Natural killer cell (primary cell): Measurements from ENCODE around the gene FAM72C. TPM values are rescaled to one million over a fixed set of nuclear protein-coding genes. Genes with fewer than 3 reads are reported as not detected.
"Not testable (repeated sequence)": the region's sequence is repeated elsewhere in the genome, so short reads cannot be mapped to it uniquely, and the experiment has no call there.

Experiments
- ATAC-seq, 3 donors: fragments of 150-1000 bp in 2 of 3; fragments of 200-7000 bp in 1 of 3; cut with Tn5 transposase; 1 replicate in 1 of 3; 2 replicates in 2 of 3; pipeline ENCODE4 v1.10.0; 2021; ENCODE audit warnings: mild to moderate bottlenecking in 2 of 3, moderate library complexity in 2 of 3
- DNase-seq, 2 donors: peaks; one replicate each; pipeline versions ENCODE4 v3.0.0 to v3.0.0-alpha.2; 2013 to 2021; ENCODE audit warnings: mixed read lengths in 1 of 2
- H3K27ac ChIP-seq: one replicate; pipeline ENCODE4 v1.5.1; 2013; ENCODE audit warnings: mild to moderate bottlenecking, low read length
- H3K27me3 ChIP-seq: one replicate; pipeline ENCODE4 v1.6.1; 2013; ENCODE audit warnings: low read length; ENCODE audit not compliant: control insufficient read depth, insufficient read depth
- H3K36me3 ChIP-seq: one replicate; pipeline ENCODE4 v1.6.1; 2013; ENCODE audit warnings: low read length; ENCODE audit not compliant: control insufficient read depth, insufficient read depth
- H3K4me1 ChIP-seq: one replicate; pipeline ENCODE4 v1.6.1; 2013; ENCODE audit warnings: low read length; ENCODE audit not compliant: control insufficient read depth, insufficient read depth
- H3K4me3 ChIP-seq: one replicate; pipeline ENCODE4 v1.5.1; 2013; ENCODE audit warnings: low read length
- H3K9me3 ChIP-seq: one replicate; pipeline ENCODE4 v1.6.1; 2013; ENCODE audit warnings: low read length; ENCODE audit not compliant: control insufficient read depth, insufficient read depth
- H3K27ac Mint-ChIP-seq, 2 donors: one replicate each; pipeline ENCODE4 v1.8.0; 2022; ENCODE audit warnings: mild to moderate bottlenecking in 2 of 2, mixed read lengths in 2 of 2, moderate library complexity in 1 of 2
- H3K27me3 Mint-ChIP-seq, 2 donors: one replicate each; pipeline ENCODE4 v1.8.0; 2022; ENCODE audit warnings: low read depth in 2 of 2, mixed read lengths in 2 of 2
- H3K36me3 Mint-ChIP-seq: one replicate; pipeline ENCODE4 v1.8.0; 2022; ENCODE audit warnings: mixed read lengths
- H3K4me1 Mint-ChIP-seq, 2 donors: one replicate each; pipeline ENCODE4 v1.8.0; 2022; ENCODE audit warnings: mixed read lengths in 2 of 2
- H3K4me3 Mint-ChIP-seq: one replicate; pipeline ENCODE4 v1.8.0; 2022; ENCODE audit warnings: mild to moderate bottlenecking, moderate library complexity, mixed read lengths
- H3K9me3 Mint-ChIP-seq, 2 donors: one replicate each; pipeline ENCODE4 v1.8.0; 2022; ENCODE audit warnings: mixed read lengths in 2 of 2
- WGBS: methylation state at CpG from one replicate; pipeline ENCODE4 v1.1.7; 2013; ENCODE audit warnings: missing lambda C conversion rate; ENCODE audit not compliant: insufficient coverage; 5-methylcytosine and 5-hydroxymethylcytosine counted together
- intact Hi-C: fragments of 100-400 bp; cut with micrococcal nuclease; formaldehyde crosslinking; loops from one replicate; pipeline ENCODE4 v1.14.2; 2022
- total RNA-seq, 4 donors: library from RNA; stranded (reverse); fragments of 120-200 nt in 1 of 4; gene quantifications; one replicate each; pipeline versions ENCODE4 v1.2.3 to v1.2.4, GENCODE V29; 2013 to 2022

Gene FAM72C
- total RNA-seq, 3 donors from 2014 or later (not counting 1 experiment from before 2014, with no cell fraction given): 0.18 to 0.19 TPM; not detected in 1

- H3K4me1 ChIP-seq, H3K9me3 ChIP-seq, H3K27ac ChIP-seq, intact Hi-C loops, H3K9me3 Mint-ChIP-seq, H3K36me3 ChIP-seq, H3K27me3 ChIP-seq, H3K27me3 Mint-ChIP-seq, H3K4me3 Mint-ChIP-seq, H3K4me1 Mint-ChIP-seq, DNase-seq, H3K27ac Mint-ChIP-seq, ATAC-seq, H3K36me3 Mint-ChIP-seq, H3K4me3 ChIP-seq: not testable (repeated sequence)
- no CpG with 5 or more reads among the region's 4 CpGs for WGBS
These were observed 18.9 kb upstream of the FAM72C start for GRCh38 chr1:143990699-143991098.

- no CpG with 5 or more reads among the region's 1 CpG for WGBS
- H3K4me3 ChIP-seq, H3K9me3 ChIP-seq, H3K36me3 Mint-ChIP-seq, H3K27me3 ChIP-seq, H3K27ac Mint-ChIP-seq, H3K4me1 ChIP-seq, H3K27ac ChIP-seq, H3K27me3 Mint-ChIP-seq, H3K36me3 ChIP-seq, DNase-seq, H3K4me3 Mint-ChIP-seq, H3K9me3 Mint-ChIP-seq, intact Hi-C loops, H3K4me1 Mint-ChIP-seq, ATAC-seq: not testable (repeated sequence)
These were observed 17.9 kb upstream of the FAM72C start for GRCh38 chr1:143989719-143990118.

- H3K4me1 Mint-ChIP-seq, H3K27ac Mint-ChIP-seq, ATAC-seq, H3K4me3 Mint-ChIP-seq, DNase-seq, H3K9me3 ChIP-seq, H3K36me3 Mint-ChIP-seq, H3K27me3 Mint-ChIP-seq, H3K36me3 ChIP-seq, H3K27me3 ChIP-seq, H3K4me1 ChIP-seq, H3K27ac ChIP-seq, intact Hi-C loops, H3K4me3 ChIP-seq, H3K9me3 Mint-ChIP-seq: not testable (repeated sequence)
- no CpG with 5 or more reads among the region's 4 CpGs for WGBS
These were observed 17.6 kb upstream of the FAM72C start for GRCh38 chr1:143989427-143989712.

- DNase-seq, intact Hi-C loops, H3K4me1 ChIP-seq, H3K4me3 ChIP-seq, H3K36me3 ChIP-seq, ATAC-seq, H3K27me3 ChIP-seq, H3K9me3 ChIP-seq, H3K27ac ChIP-seq, H3K4me3 Mint-ChIP-seq, H3K9me3 Mint-ChIP-seq, H3K4me1 Mint-ChIP-seq, H3K27ac Mint-ChIP-seq, H3K36me3 Mint-ChIP-seq, H3K27me3 Mint-ChIP-seq: not testable (repeated sequence)
- WGBS: no CpG with 5 or more reads among the region's 10 CpGs
These were observed 17.0 kb upstream of the FAM72C start for GRCh38 chr1:143988602-143989426.

- H3K27me3 ChIP-seq, H3K27ac Mint-ChIP-seq, H3K4me1 Mint-ChIP-seq, H3K9me3 Mint-ChIP-seq, H3K27ac ChIP-seq, DNase-seq, intact Hi-C loops, H3K27me3 Mint-ChIP-seq, H3K4me3 ChIP-seq, H3K9me3 ChIP-seq, H3K4me3 Mint-ChIP-seq, H3K4me1 ChIP-seq, ATAC-seq, H3K36me3 Mint-ChIP-seq, H3K36me3 ChIP-seq: not testable (repeated sequence)
- no CpG with 5 or more reads among the region's 1 CpG for WGBS
These were observed 16.1 kb upstream of the FAM72C start for GRCh38 chr1:143987868-143988267.

- H3K4me3 Mint-ChIP-seq, H3K27ac Mint-ChIP-seq, intact Hi-C loops, H3K9me3 Mint-ChIP-seq, H3K9me3 ChIP-seq, ATAC-seq, H3K27me3 Mint-ChIP-seq, H3K36me3 Mint-ChIP-seq, H3K4me3 ChIP-seq, H3K36me3 ChIP-seq, H3K27me3 ChIP-seq, DNase-seq, H3K4me1 Mint-ChIP-seq, H3K27ac ChIP-seq, H3K4me1 ChIP-seq: not testable (repeated sequence)
- 100% methylated on average over 1 of the region's 7 CpGs for WGBS
These were observed 13.1 kb upstream of the FAM72C start for GRCh38 chr1:143984721-143985473.

GRCh38 chr1:143974416-143974815 lies 2.6 kb upstream of the FAM72C start:
- ATAC-seq, H3K36me3 Mint-ChIP-seq, H3K36me3 ChIP-seq, H3K9me3 Mint-ChIP-seq, H3K27ac ChIP-seq, H3K4me1 Mint-ChIP-seq, H3K4me1 ChIP-seq, H3K27me3 Mint-ChIP-seq, H3K27ac Mint-ChIP-seq, H3K9me3 ChIP-seq, H3K4me3 ChIP-seq, H3K27me3 ChIP-seq, intact Hi-C loops: not testable (repeated sequence)
- DNase-seq: peak in 1 of 2 donors; percentile 5
- no CpG with 5 or more reads among the region's 31 CpGs for WGBS
- peak overlapping the region; percentile 61 for H3K4me3 Mint-ChIP-seq
